HepG2 (cell line): Measurements from ENCODE around the gene PBX4. TPM values are rescaled to one million over a fixed set of nuclear protein-coding genes. Genes with fewer than 3 reads are reported as not detected.

ENCODE experiments used
- ATAC-seq: fragments of 200-7000 bp; cut with Tn5 transposase; 3 replicates; pipeline ENCODE4 v1.9.1; 2020; ENCODE audit warnings: mild to moderate bottlenecking, moderate library complexity
- BruUV-seq: library from RNA; stranded (reverse); fragments of 400-500 nt; replicated peaks from 2 replicates; lab custom pipeline; 2021; lab: Mats Ljungman, UMichigan
- CTCF ChIA-PET: fragments of 300-600 bp; formaldehyde crosslinking; extraction: SDS; loops from one replicate; lab custom pipeline; 2021; ENCODE audit warnings: low total read pairs, inconsistent platforms, low intra/inter-chr PET ratio; lab: Yijun Ruan, JAX
- POLR2A ChIA-PET: fragments of 350-600 bp; sonication (Branson Sonifier 250); formaldehyde crosslinking; loops from one replicate; lab custom pipeline; 2020; ENCODE audit warnings: antibody characterized with exemption, inconsistent platforms; lab: Yijun Ruan, JAX
- DNase-seq: peaks from one replicate; pipeline ENCODE4 v3.0.0-alpha.2; 2015; ENCODE audit warnings: low spot score
- FAIRE-seq: peaks from 3 replicates; lab custom pipeline; 2011; peaks lifted over from hg19 to GRCh38; lab: Jason Lieb, UNC
- H2AFZ ChIP-seq: one replicate; pipeline ENCODE4 v1.6.1; 2011; ENCODE audit warnings: low read length, inconsistent platforms
- H3K27ac ChIP-seq: fragments of 300-600 bp; 3 replicates; pipeline ENCODE4 v1.8.0; 2011; ENCODE audit warnings: mixed run types, mild to moderate bottlenecking, mixed read lengths, low read length, inconsistent platforms; ENCODE audit not compliant: insufficient read depth; ENCODE audit errors: extremely low read length
- H3K27me3 ChIP-seq, 2 experiments: fragments of 200-600 bp in 1 of 2; 2 replicates in 1 of 2; 3 replicates in 1 of 2; pipeline versions ENCODE4 v1.6.0 to v1.8.0; 2011; ENCODE audit warnings: low read length in 2 of 2, mild to moderate bottlenecking in 2 of 2, moderate library complexity in 2 of 2, inconsistent platforms in 1 of 2; ENCODE audit not compliant: insufficient read depth in 2 of 2, control insufficient read depth in 1 of 2
- H3K36me3 ChIP-seq, 2 experiments: fragments of 200-600 bp in 1 of 2; replicated peaks in 1 of 2; 2 replicates in 1 of 2; 3 replicates in 1 of 2; pipeline versions ENCODE4 v1.5.1 to v1.8.0; 2011; ENCODE audit warnings: low read length in 2 of 2, inconsistent platforms in 1 of 2; ENCODE audit not compliant: insufficient read depth in 2 of 2, control insufficient read depth in 1 of 2
- H3K4me1 ChIP-seq: 2 replicates; pipeline ENCODE4 v1.5.1; 2012; ENCODE audit warnings: low read length, inconsistent platforms; ENCODE audit not compliant: insufficient read depth
- H3K4me2 ChIP-seq: 2 replicates; pipeline ENCODE4 v1.6.0; 2011; ENCODE audit warnings: low read depth, low read length, inconsistent platforms
- H3K4me3 ChIP-seq, 3 experiments: fragments of 200-600 bp in 1 of 3; sonication (generic), shearing (Covaris generic) in 1 of 3; replicated peaks in 1 of 3; 2 replicates each; pipeline ENCODE4 v1.5.1; 2011 to 2016; ENCODE audit warnings: low read length in 3 of 3, inconsistent platforms in 2 of 3, low read depth in 2 of 3, mild to moderate bottlenecking in 2 of 3, control low read depth in 1 of 3, mixed read lengths in 1 of 3; ENCODE audit not compliant: insufficient read depth in 1 of 3
- H3K79me2 ChIP-seq: one replicate; pipeline ENCODE4 v1.6.1; 2011; ENCODE audit warnings: low read length, inconsistent platforms; ENCODE audit not compliant: insufficient read depth
- H3K9ac ChIP-seq: 2 replicates; pipeline ENCODE4 v1.6.0; 2011; ENCODE audit warnings: mild to moderate bottlenecking, low read depth, low read length, inconsistent platforms; ENCODE audit not compliant: insufficient read depth
- H3K9me3 ChIP-seq: 2 replicates; pipeline ENCODE4 v1.5.1; 2012; ENCODE audit warnings: mild to moderate bottlenecking, low read length
- H4K20me1 ChIP-seq: 2 replicates; pipeline ENCODE4 v1.6.0; 2011; ENCODE audit warnings: inconsistent platforms, mild to moderate bottlenecking, low read length, moderate library complexity; ENCODE audit not compliant: insufficient read depth
- ARID5B ChIP-seq: IDR thresholded peaks from 2 replicates; pipeline ENCODE4 v1.4.0; 2020; ENCODE audit warnings: mild to moderate bottlenecking, missing genetic modification reagents
- HNRNPL ChIP-seq: fragments of 200-400 bp; formaldehyde crosslinking; IDR thresholded peaks from 2 replicates; pipeline ENCODE4 v1.6.1; 2017; ENCODE audit warnings: mild to moderate bottlenecking, low read depth, low read length
- NR2F2 ChIP-seq: IDR thresholded peaks from 2 replicates; pipeline ENCODE4 v1.6.1; 2012; ENCODE audit warnings: low read depth, inconsistent platforms, borderline replicate concordance
- PRDM10 ChIP-seq: sonication (generic); formaldehyde crosslinking; IDR thresholded peaks from 2 replicates; pipeline ENCODE4 v1.4.0; 2020; ENCODE audit warnings: low read depth, missing genetic modification reagents
- RBFOX2 ChIP-seq: fragments of 200-400 bp; formaldehyde crosslinking; IDR thresholded peaks from 2 replicates; pipeline ENCODE4 v1.6.1; 2017; ENCODE audit warnings: low read depth, mild to moderate bottlenecking, low read length
- ZC3H13 ChIP-seq: sonication (generic); formaldehyde crosslinking; IDR thresholded peaks from 2 replicates; pipeline ENCODE4 v1.8.1; 2023; ENCODE audit warnings: mild to moderate bottlenecking, missing genetic modification reagents, moderate library complexity
- ZNF274 ChIP-seq: sonication (generic); formaldehyde crosslinking; IDR thresholded peaks from 2 replicates; pipeline ENCODE4 v1.5.1; 2020; ENCODE audit warnings: mild to moderate bottlenecking, missing genetic modification reagents
- WGBS: methylation state at CpG from one replicate; pipeline ENCODE4 v1.1.6; 2017; ENCODE audit warnings: low lambda C conversion rate; 5-methylcytosine and 5-hydroxymethylcytosine counted together
- in situ Hi-C: cut with HindIII; loops from 2 replicates; pipeline ENCODE4 v1.10.0; 2017; ENCODE audit warnings: low pct_unique_long_range_greater_than_20kb; ENCODE audit not compliant: extremely low pct_ligation_motif_present
- intact Hi-C: fragments of 100-400 bp; cut with micrococcal nuclease; formaldehyde crosslinking; loops from one replicate; pipeline ENCODE4 v1.10.0; 2022; ENCODE audit not compliant: unreplicated experiment
- polyA plus RNA-seq, 8 experiments: library from polyadenylated mRNA; depleted of rRNA in 3 of 8; stranded (reverse) in 7 of 8; unstranded in 1 of 8; fragments of >200 nt; fragmentation: Illumina TruSeq in 4 of 8; extraction: Trizol in 4 of 8; gene quantifications; 2 replicates each; pipeline versions ENCODE4 v1.2.1 to v1.2.3, GENCODE V29; 2011 to 2016; ENCODE audit warnings: low read depth in 4 of 8, missing spikeins in 1 of 8, mixed read lengths in 1 of 8; ENCODE audit not compliant: insufficient read depth in 1 of 8
- total RNA-seq, 5 experiments: library from RNA; depleted of rRNA; stranded (reverse); fragments of >200 nt; fragmentation: Illumina TruSeq; extraction: Trizol; gene quantifications; 2 replicates each; pipeline ENCODE4 v1.2.3, GENCODE V29; 2016; ENCODE audit warnings: low read depth in 1 of 5
- TF ChIP-seq, protein P1 (sequence below): sonication (generic); formaldehyde crosslinking; IDR thresholded peaks from 2 replicates; pipeline ENCODE4 v1.5.0; 2020; ENCODE audit warnings: missing genetic modification reagents

Gene PBX4
- total and polyA plus RNA-seq, 2 of the 13 experiments (the other 11 are each of a cell fraction or from before 2014, with no cell fraction given): not detected

DNA sequence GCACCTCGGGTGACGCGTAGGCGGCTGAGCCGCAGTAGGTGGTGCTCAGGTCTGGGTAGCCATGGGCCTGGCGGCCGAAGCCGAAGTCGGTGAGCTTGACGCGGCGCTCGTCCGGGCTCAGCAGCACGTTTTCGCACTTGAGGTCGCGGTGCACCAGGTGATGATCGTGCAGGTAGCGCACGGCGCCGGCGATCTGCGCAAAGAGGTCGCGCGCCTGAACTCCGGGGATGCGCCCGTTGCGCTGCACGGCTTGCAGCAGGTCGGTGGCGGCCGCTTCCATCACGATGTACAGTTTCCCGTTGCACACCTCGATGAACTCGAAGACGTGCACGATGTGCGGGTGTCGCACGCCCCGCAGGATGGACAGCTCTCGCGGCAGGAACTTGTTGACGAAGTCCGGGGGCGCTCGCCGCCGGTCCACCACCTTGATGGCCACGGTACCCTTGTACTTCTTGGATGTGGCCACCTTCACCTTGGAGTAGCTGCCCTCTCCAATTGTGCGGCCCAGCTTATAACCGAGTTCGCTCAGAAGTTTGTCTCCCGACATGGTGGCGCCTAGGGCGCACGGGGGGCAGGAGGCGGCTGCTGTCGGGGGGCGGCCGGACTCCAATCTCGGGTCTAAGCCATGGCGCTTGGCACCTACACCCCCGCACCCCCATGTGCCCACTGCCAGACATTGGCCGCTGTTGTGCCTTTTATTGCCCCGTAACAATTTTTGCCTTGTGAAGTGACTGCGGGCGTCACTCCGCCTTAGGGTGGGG, 103.4 kb downstream of the PBX4 start, which contains the start of gene TSSK6 (continued):
- TF ChIP-seq ARID5B (CRISPR knock-in tag) (no peak), HNRNPL (0 out of 2 replicates have a peak, but pooled peaks have one; percentile 17), ZNF274 (CRISPR knock-in tag) (0 out of 2 replicates have a peak, but pooled peaks have one; percentile 10)

GRCh38 chr19:19514215-19514657, 104.3 kb downstream of the PBX4 start:
- H3K27me3 ChIP-seq: no peaks in the 10 kb centered on the region; a peak in 1 of 5 replicates
- H3K79me2 ChIP-seq: peaks cover 17% of the 10 kb centered on the region
- intact Hi-C loops (no loop called here), in situ Hi-C loops (no loop called here)
- H3K9me3 ChIP-seq: no peaks in the 10 kb centered on the region
- BruUV-seq: no TSS peak
- H3K36me3 ChIP-seq: peaks cover under 1 to 3% of the 10 kb centered on the region in 2 experiments; a peak in 2 of 5 replicates
- 0 out of 2 replicates have a peak, but pooled peaks cover 2% of the 10 kb centered on the region for H4K20me1 ChIP-seq
- H2AFZ ChIP-seq: no peak overlapping the region
- DNase-seq (no peak), ATAC-seq (no peak), FAIRE-seq (no peak)
- no peak overlapping the region for H3K9ac ChIP-seq
- no peak overlapping the region for H3K27ac ChIP-seq
- no peak overlapping the region for H3K4me2 ChIP-seq
- WGBS: 98% methylated on average over 46 of the region's 46 CpGs
- ChIA-PET POLR2A (no interaction called here), CTCF (no interaction called here)
- H3K4me1 ChIP-seq: peaks cover 17% of the 10 kb centered on the region
- no peak overlapping the region for H3K4me3 ChIP-seq
- no peak for TF ChIP-seq PRDM10 (CRISPR knock-in tag)
- TF ChIP-seq, protein P1, sequence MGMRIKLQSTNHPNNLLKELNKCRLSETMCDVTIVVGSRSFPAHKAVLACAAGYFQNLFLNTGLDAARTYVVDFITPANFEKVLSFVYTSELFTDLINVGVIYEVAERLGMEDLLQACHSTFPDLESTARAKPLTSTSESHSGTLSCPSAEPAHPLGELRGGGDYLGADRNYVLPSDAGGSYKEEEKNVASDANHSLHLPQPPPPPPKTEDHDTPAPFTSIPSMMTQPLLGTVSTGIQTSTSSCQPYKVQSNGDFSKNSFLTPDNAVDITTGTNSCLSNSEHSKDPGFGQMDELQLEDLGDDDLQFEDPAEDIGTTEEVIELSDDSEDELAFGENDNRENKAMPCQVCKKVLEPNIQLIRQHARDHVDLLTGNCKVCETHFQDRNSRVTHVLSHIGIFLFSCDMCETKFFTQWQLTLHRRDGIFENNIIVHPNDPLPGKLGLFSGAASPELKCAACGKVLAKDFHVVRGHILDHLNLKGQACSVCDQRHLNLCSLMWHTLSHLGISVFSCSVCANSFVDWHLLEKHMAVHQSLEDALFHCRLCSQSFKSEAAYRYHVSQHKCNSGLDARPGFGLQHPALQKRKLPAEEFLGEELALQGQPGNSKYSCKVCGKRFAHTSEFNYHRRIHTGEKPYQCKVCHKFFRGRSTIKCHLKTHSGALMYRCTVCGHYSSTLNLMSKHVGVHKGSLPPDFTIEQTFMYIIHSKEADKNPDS: no peak
- peak; percentile 44; the same call in 1 of the 2 replicates for TF ChIP-seq RBFOX2
- peak; percentile 76; the same call in 1 of the 2 replicates for TF ChIP-seq ZC3H13 (CRISPR knock-in tag)
- TF ChIP-seq NR2F2: no peak
